GM12878 (cell line): ENCODE data around the gene C17orf50.

Source experiments
- EP300 ChIP-seq, 2 experiments: fragments of 150-350 bp in 1 of 2; IDR thresholded peaks; 2 replicates each; pipeline ENCODE4 v1.6.1; 2011 to 2012; ENCODE audit warnings: low read depth in 2 of 2, low read length in 2 of 2, borderline replicate concordance in 1 of 2, improper control_type of control experiment in 1 of 2, inconsistent platforms in 1 of 2; ENCODE audit not compliant: control insufficient read depth in 1 of 2
- TF ChIP-seq, protein P1 (sequence below): fragments of 150-350 bp; IDR thresholded peaks from 2 replicates; pipeline ENCODE4 v1.6.1; 2016; ENCODE audit warnings: low read depth, low read length

DNA sequence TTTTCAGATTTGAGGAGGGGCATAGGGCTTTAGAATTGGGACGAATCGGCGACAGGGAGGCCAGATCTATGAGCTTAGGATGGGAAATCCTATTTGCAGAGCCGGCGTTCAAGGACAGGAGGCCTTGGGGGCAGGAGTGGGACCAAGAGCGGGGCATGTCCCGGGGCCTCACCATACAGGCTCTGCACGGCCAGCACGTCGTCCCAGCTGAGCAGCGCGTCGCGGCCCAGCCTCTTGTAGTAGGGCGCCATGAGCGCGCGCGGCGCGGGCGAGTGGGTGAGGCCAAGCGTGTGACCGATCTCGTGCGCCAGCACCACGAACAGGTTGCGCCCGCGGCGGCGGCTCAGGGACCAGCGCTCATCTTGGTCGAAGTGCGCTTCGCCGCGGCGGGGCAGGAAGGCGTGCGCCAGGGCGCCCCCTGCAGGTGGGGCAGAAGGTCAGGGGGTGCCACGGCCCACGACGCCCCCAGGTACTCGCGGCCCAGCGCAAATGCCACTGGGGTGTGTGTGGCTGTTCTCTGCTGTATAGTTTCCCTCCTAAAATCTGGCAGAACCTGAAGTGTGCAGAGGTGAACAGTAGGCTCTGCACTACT, 9.3 kb downstream of the C17orf50 start:
- TF ChIP-seq, protein P1, sequence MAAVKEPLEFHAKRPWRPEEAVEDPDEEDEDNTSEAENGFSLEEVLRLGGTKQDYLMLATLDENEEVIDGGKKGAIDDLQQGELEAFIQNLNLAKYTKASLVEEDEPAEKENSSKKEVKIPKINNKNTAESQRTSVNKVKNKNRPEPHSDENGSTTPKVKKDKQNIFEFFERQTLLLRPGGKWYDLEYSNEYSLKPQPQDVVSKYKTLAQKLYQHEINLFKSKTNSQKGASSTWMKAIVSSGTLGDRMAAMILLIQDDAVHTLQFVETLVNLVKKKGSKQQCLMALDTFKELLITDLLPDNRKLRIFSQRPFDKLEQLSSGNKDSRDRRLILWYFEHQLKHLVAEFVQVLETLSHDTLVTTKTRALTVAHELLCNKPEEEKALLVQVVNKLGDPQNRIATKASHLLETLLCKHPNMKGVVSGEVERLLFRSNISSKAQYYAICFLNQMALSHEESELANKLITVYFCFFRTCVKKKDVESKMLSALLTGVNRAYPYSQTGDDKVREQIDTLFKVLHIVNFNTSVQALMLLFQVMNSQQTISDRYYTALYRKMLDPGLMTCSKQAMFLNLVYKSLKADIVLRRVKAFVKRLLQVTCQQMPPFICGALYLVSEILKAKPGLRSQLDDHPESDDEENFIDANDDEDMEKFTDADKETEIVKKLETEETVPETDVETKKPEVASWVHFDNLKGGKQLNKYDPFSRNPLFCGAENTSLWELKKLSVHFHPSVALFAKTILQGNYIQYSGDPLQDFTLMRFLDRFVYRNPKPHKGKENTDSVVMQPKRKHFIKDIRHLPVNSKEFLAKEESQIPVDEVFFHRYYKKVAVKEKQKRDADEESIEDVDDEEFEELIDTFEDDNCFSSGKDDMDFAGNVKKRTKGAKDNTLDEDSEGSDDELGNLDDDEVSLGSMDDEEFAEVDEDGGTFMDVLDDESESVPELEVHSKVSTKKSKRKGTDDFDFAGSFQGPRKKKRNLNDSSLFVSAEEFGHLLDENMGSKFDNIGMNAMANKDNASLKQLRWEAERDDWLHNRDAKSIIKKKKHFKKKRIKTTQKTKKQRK, result no peak
- TF ChIP-seq EP300 (IDR thresholded peaks at IDR 0.05; ENCODE audit: borderline replicate concordance in 1 of 2, control insufficient read depth in 1 of 2, low read depth in 2 of 2, low read length in 2 of 2), result no peak
